ENCODE data around the gene MYOZ2. TPM values are rescaled to one million over a fixed set of nuclear protein-coding genes. Genes with fewer than 3 reads are reported as not detected.
A peak's percentile ranks its signal among the peaks of the same experiment; 100 is the strongest.

MYOZ2 gene
- total and polyA plus RNA-seq, 2 donors (not counting 3 experiments of a cell fraction or from before 2014, with no cell fraction given) = 0.11 to 0.13 TPM

GRCh38 chr4:119116925-119117900 is 18.4 kb upstream of the MYOZ2 start:
- Histone ChIP-seq H3K4me1 (ENCODE audit: control insufficient read depth, extremely low read depth, insufficient read depth, low read length) (peaks cover 47% of the 10 kb centered on the region), H3K9ac (replicated peaks; ENCODE audit: extremely low read depth, insufficient read depth, low read length) (peak overlapping the region; percentile 51), H3K4me2 (ENCODE audit: insufficient read depth, low read length) (peak overlapping the region; percentile 55), H3K79me2 (ENCODE audit: control insufficient read depth, insufficient read depth, low read length) (no peaks in the 10 kb centered on the region), H3K9me3 (replicated peaks; ENCODE audit: control insufficient read depth, insufficient read depth, low read length) (no peaks in the 10 kb centered on the region), H3K36me3 (ENCODE audit: control insufficient read depth in 2 of 2, extremely low read depth in 1 of 2, insufficient read depth in 2 of 2, low read length in 2 of 2) (no peaks in the 10 kb centered on the region), H3K27me3 (ENCODE audit: control insufficient read depth in 2 of 2, insufficient read depth in 2 of 2, low read length in 2 of 2) (no peaks in the 10 kb centered on the region), H3K27ac (ENCODE audit: insufficient read depth, low read depth, low read length) (peak overlapping the region; percentile 80), H3K9me1 (replicated peaks; ENCODE audit: control insufficient read depth, extremely low read depth, insufficient read depth, low read length) (no peaks in the 10 kb centered on the region), H3K4me3 (replicated peaks in 1 of 3; ENCODE audit: insufficient read depth in 1 of 3, low read depth in 1 of 3, low read length in 3 of 3) (no peak overlapping the region), H2AFZ (ENCODE audit: low read depth, low read length) (peak overlapping the region; percentile 96), H4K20me1 (replicated peaks; ENCODE audit: control insufficient read depth, extremely low read depth, insufficient read depth, low read length) (no peaks in the 10 kb centered on the region)
- dilution Hi-C loops (cut with MboI; ENCODE audit: extremely low pct_ligation_motif_present, low sequenced_read_pairs) (no loop called here), intact Hi-C loops (cut with micrococcal nuclease) (no loop called here)
- peak; percentile 47 for FAIRE-seq
- ChIA-PET CTCF (interaction anchor here (0.7 to 1.4 kb wide), 3 partner anchors 9 to 96 kb away, joined by 3 to 4 read pairs (median 3); partner anchors contain the start of gene USP53), POLR2A (no interaction called here)
- peak; percentile 72 for DNase-seq (ENCODE audit: low read depth, low spot score)
- TF ChIP-seq POLR2A (IDR thresholded peaks at IDR 0.05; ENCODE audit: low read depth, low read length) = no peak
- no peak for TF ChIP-seq FOS (IDR thresholded peaks at IDR 0.05; ENCODE audit: borderline replicate concordance, insufficient read depth, low read length)
- TF ChIP-seq MYC (IDR thresholded peaks at IDR 0.05; ENCODE audit: low read depth, low read length) = peak; percentile 15
- no peak for TF ChIP-seq EZH2 (IDR thresholded peaks at IDR 0.05; ENCODE audit: borderline replicate concordance, low read depth, low read length, severe bottlenecking)
- TF ChIP-seq MAX (IDR thresholded peaks at IDR 0.05; ENCODE audit: insufficient read depth, insufficient read length) = no peak
- no TSS peak for BruUV-seq (replicated peaks)

GRCh38 chr4:119118397-119118796 is 17.2 kb upstream of the MYOZ2 start:
- peak; percentile 82 for FAIRE-seq
- CTCF ChIA-PET = interaction anchor here (0.8 to 1.4 kb wide), 7 partner anchors 10 to 122 kb away, joined by 3 to 9 read pairs (median 4); no protein-coding TSS in a partner anchor

More at GRCh38 chr4:119118397-119118796, 17.2 kb upstream of the MYOZ2 start:
- Histone ChIP-seq H3K36me3 (ENCODE audit: control insufficient read depth in 2 of 2, extremely low read depth in 1 of 2, insufficient read depth in 2 of 2, low read length in 2 of 2) (no peaks in the 10 kb centered on the region), H3K27me3 (ENCODE audit: control insufficient read depth in 2 of 2, insufficient read depth in 2 of 2, low read length in 2 of 2) (no peaks in the 10 kb centered on the region), H2AFZ (ENCODE audit: low read depth, low read length) (peak overlapping the region; percentile 2), H3K4me1 (ENCODE audit: control insufficient read depth, extremely low read depth, insufficient read depth, low read length) (peaks cover 40% of the 10 kb centered on the region), H3K79me2 (ENCODE audit: control insufficient read depth, insufficient read depth, low read length) (no peaks in the 10 kb centered on the region), H3K27ac (ENCODE audit: insufficient read depth, low read depth, low read length) (peak overlapping the region; percentile 80), H3K4me2 (ENCODE audit: insufficient read depth, low read length) (peak overlapping the region; percentile 14), H4K20me1 (replicated peaks; ENCODE audit: control insufficient read depth, extremely low read depth, insufficient read depth, low read length) (no peaks in the 10 kb centered on the region), H3K9me1 (replicated peaks; ENCODE audit: control insufficient read depth, extremely low read depth, insufficient read depth, low read length) (no peaks in the 10 kb centered on the region), H3K9ac (replicated peaks; ENCODE audit: extremely low read depth, insufficient read depth, low read length) (peak overlapping the region; percentile 19), H3K9me3 (replicated peaks; ENCODE audit: control insufficient read depth, insufficient read depth, low read length) (no peaks in the 10 kb centered on the region), H3K4me3 (replicated peaks in 1 of 3; ENCODE audit: insufficient read depth in 1 of 3, low read depth in 1 of 3, low read length in 3 of 3) (no peak overlapping the region)
- POLR2A ChIA-PET = interaction anchor here (0.6 to 0.8 kb wide), 4 partner anchors 15 to 94 kb away, joined by 3 read pairs; partner anchors contain the start of gene USP53
- no peak for TF ChIP-seq MYC (IDR thresholded peaks at IDR 0.05; ENCODE audit: low read depth, low read length)
- no peak for TF ChIP-seq EZH2 (IDR thresholded peaks at IDR 0.05; ENCODE audit: borderline replicate concordance, low read depth, low read length, severe bottlenecking)
- no peak for TF ChIP-seq CTCF (IDR thresholded peaks at IDR 0.05; ENCODE audit: extremely low read depth in 1 of 2, insufficient read depth in 1 of 2, low read depth in 1 of 2, low read length in 2 of 2)
- TF ChIP-seq JUN (IDR thresholded peaks at IDR 0.05; ENCODE audit: borderline replicate concordance, insufficient read depth, insufficient read length, low read depth) = no peak
- TF ChIP-seq FOS (IDR thresholded peaks at IDR 0.05; ENCODE audit: borderline replicate concordance, insufficient read depth, low read length) = peak; percentile 54
- peak; percentile 60 for TF ChIP-seq POLR2AphosphoS5 (IDR thresholded peaks at IDR 0.05; ENCODE audit: insufficient read depth, low read depth, low read length)
- TF ChIP-seq POLR2A (IDR thresholded peaks at IDR 0.05; ENCODE audit: low read depth, low read length) = no peak
- TF ChIP-seq MAX (IDR thresholded peaks at IDR 0.05; ENCODE audit: insufficient read depth, insufficient read length) = no peak
- TF ChIP-seq GATA2 (IDR thresholded peaks at IDR 0.05; ENCODE audit: insufficient read depth, insufficient read length, low read depth, low read length) = peak; percentile 65
- no TSS peak for BruUV-seq (replicated peaks)
- dilution Hi-C loops (cut with MboI; ENCODE audit: extremely low pct_ligation_motif_present, low sequenced_read_pairs) = no loop called here
- intact Hi-C loops (cut with micrococcal nuclease) = loop anchor here (1.0 kb wide), 2 partner anchors 15 to 94 kb away; partner anchors contain the start of gene USP53
- DNase-seq (ENCODE audit: low read depth, low spot score) = peak; percentile 89

All from endothelial cell of umbilical vein (primary cell).